NCI-H1048 (cell line): ENCODE measurements around the gene DEPDC7.
"Not testable (repeated sequence)": the region's sequence is repeated elsewhere in the genome, so short reads cannot be mapped to it uniquely, and the experiment has no call there.

Experiments used
- DNase-seq: peaks from one replicate; lab custom pipeline; 2025; lab: John Stamatoyannopoulos, UW

The DEPDC7 gene

DNA sequence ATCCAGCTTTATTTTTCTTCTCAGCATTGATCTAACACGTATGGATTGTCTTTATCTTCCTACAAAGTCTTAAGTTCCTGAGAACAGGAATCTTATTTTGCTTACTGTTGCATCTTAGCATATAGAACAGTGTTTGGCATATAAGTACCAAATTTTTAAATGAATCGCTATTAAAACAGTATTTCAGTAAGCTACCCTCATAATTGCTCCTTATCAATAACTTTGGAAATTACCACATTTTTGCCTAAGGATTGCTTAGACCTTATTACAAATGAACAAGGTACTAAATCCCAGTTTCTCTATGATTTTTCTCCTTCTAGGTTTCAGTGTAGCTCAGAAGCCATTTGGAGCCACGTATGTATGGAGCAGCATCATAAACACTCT is 9.7 kb downstream of the DEPDC7 start:
- DNase-seq = no peak

- DNase-seq = no peak
Measured at GRCh38 chr11:33027233-33027632, 11.6 kb downstream of the DEPDC7 start.

GRCh38 chr11:33027846-33028536 is 12.3 kb downstream of the DEPDC7 start:
- peak; percentile 43 for DNase-seq

DNA sequence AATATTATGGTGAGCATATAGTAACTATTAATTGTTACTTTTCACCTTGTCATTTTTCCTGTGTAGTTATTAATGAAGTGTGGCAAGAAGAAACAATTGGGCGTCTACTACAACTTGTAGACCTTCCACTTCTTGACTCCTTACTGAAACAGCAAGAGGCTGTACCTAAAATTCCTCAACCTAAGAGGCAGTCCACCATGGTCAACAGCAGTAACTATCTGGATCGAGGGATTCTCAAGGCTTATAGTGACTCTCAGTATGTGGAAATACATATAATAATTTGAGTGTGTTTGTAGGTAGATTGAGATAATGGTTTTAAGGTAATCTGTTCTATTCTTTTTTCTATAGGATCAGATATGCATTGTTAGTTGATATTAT is 12.8 kb downstream of the DEPDC7 start:
- DNase-seq = no peak

GRCh38 chr11:33029218-33029617 is 13.5 kb downstream of the DEPDC7 start:
- not testable (repeated sequence) for DNase-seq

GRCh38 chr11:33033493-33033892 is 17.8 kb downstream of the DEPDC7 start:
- DNase-seq = no peak

DNA sequence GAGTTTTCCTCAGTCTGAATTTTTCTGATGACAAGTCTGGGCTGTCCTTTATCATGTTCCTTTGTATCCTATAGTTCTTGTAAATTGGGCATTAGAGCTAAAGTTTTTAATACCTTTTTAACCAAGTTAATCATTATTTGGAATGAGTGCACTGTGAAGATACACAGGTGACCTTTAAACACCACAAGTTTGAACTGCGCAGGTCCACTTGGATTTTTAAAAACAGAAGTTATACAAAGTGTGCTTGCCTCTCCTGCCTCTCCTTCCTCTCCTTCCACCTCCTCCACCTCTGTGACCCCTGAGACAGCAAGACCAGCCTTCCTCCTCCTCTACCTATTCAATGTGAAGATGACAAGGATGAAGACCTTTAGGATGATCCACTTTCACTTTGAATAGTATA is 19.3 kb downstream of the DEPDC7 start:
- DNase-seq = no peak

- DNase-seq = peak; percentile 23
Measured at GRCh38 chr11:33039274-33040032, 23.8 kb downstream of the DEPDC7 start, which contains the start of gene TCP11L1. TCP11L1 (plus strand) TSS chr11:33039572; CDS start chr11:33043774, 4,202 bp downstream.

DNA sequence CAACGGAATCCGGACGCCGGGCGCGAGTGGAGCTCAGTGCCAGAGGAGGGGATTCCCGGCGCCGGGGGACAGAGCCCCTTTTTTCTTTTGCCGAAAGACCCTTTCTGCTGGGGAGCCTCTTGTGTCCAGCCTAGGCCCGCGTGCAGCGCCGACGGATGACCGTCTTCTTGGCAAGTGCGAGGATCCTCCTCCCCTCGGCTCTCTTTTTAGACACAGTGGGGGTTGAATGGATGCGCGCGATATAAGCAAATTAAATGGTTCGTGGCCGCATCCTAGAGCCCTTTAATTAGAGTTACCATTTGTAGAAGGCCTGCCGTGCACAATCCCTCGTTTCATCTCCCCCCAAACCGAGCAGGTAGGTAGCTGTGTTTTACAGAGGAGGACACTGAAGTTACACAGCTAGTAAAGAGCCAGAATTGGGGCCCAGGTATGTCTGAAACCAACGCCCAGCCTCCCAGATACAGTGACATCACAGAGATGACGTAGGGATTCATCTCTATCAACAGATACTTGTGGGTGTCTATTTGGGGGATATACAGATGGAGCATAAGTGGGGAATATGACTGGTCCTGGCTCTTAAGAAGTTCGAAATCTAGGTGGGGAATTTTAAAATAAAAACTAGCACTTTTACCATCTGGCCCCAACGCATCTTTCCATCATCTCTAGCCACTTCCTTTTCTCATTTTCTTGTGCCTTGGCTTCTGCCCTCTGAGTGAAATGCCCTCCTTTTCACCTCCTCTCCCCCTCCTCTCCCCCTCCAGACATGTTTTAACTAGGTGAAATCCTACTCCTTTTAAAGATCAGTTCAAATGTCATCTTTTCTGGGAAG is 24.6 kb downstream of the DEPDC7 start:
- no peak for DNase-seq

DNA sequence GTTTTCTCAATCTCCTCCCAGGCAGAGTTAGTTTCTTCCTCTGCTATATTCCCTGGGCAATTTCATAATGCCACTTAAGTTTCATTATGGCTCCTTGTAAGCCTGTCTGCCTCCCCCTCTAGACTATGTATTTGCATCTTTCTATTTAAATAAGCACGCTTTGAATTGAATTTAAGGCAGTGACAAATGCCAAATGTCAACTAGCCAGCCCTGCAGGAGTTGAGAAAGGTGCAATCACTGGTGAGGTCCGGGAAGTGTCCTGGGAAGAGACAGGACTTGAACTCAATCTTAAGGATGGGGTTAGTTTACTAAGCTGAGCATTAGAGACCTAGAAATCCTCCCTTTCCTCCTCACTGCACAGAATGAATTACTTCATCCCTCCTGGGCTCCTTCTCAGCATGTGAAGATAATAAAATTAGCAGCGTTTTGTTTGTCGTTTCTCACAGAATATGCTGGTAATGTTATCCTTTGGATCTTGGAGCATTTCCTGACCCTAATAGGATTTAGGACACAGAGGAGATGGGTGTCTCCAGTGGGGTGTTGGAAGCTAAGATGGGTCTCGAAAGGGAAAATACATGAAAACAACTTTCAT is 25.3 kb downstream of the DEPDC7 start:
- DNase-seq = no peak

GRCh38 chr11:33043221-33043830 is 27.6 kb downstream of the DEPDC7 start:
- no peak for DNase-seq

- no peak for DNase-seq
Measured at GRCh38 chr11:33044285-33044756, 28.6 kb downstream of the DEPDC7 start.

DNA sequence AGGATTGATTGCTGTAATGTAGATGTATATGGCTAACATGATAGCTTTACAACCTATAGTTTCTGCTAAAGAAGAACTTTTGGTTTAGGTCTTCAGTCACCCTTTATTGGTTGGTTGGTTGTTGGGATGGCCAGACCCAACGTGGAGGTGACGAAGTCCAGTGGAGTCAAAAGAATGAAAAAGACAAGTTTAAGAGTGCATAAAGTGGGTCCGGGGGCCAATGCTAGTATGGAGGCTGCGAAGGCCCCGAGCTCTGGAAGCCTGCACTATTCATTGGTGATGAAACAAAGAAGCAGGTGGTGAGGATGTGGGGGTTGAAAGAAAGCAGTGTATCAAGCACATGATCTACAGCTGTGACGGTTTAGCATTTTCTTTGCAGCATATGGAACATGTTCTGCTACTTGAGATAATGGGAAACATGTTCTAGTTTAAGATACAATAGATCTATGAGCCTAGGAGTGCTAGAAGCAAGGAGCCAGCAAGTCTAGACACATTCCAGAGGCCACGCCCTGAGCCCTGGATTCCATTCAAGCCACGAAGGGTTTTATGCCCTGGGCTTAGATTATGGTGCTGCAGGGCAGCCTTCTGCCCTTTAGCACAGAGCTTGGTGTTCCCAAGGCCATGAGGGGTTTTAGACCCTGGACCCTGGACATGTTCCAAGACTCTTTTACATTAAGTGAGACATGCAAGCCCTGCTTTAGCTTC is 30.0 kb downstream of the DEPDC7 start:
- DNase-seq = no peak

DNA sequence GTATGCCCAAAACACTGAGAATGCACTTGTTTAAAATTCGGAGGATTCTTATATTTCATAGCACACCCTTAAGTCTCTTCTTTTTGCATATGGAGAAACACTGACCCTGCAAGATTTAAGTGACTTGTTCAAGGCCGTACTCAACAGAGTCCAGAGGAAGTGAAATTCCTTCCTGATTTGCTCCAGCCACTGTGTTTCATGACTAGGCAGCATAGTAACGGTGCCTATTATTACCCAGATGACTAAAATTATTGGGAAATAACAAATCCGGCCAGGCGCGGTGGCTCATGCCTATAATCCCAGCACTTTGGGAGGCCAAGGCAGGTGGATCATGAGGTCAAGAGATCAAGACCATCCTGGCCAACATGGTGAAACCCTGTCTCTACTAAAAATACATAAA is 33.0 kb downstream of the DEPDC7 start:
- not testable (repeated sequence) for DNase-seq

- not testable (repeated sequence) for DNase-seq
Measured at GRCh38 chr11:33049565-33050408, 34.1 kb downstream of the DEPDC7 start.

- no peak for DNase-seq
Measured at GRCh38 chr11:33052231-33052630, 36.6 kb downstream of the DEPDC7 start.

DNA sequence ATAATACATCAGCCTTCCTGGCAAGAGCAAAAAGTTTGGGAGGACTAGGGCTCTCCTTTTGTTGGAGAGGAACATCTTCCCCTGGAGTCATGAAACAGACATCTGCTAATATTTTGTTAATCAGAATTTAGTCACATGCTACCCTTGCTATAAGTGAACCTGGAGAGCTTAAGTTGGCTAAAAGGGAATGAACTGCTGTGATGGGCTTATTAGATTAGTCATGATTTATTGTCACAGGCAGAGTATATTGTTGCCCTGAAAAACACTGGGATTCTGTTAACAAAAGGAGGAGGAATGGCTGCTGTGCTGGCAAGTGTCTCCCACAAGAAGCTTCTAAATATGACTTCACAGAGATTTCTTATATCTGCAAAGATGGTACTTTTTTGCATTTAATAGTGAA is 39.7 kb downstream of the DEPDC7 start:
- DNase-seq = no peak

GRCh38 chr11:33057284-33057683 is 41.6 kb downstream of the DEPDC7 start:
- no peak for DNase-seq

GRCh38 chr11:33059331-33060007 is 43.8 kb downstream of the DEPDC7 start:
- DNase-seq = no peak

- no peak for DNase-seq
Measured at GRCh38 chr11:33060271-33060670, 44.6 kb downstream of the DEPDC7 start.
